Measurements from ENCODE around the gene IL1RAPL1.

The IL1RAPL1 gene

GRCh38 chrX:29136904-29137303 lies 549.7 kb downstream of the IL1RAPL1 start:
- DNase-seq = no peak

- no peak for DNase-seq
These were observed 550.8 kb downstream of the IL1RAPL1 start for GRCh38 chrX:29138003-29138402.

GRCh38 chrX:29143356-29143755 lies 556.1 kb downstream of the IL1RAPL1 start:
- no peak for DNase-seq

- no peak for DNase-seq
These were observed 556.5 kb downstream of the IL1RAPL1 start for GRCh38 chrX:29143756-29144155.

- no peak for DNase-seq
These were observed 558.1 kb downstream of the IL1RAPL1 start for GRCh38 chrX:29145316-29145715.

GRCh38 chrX:29148511-29148910 lies 561.3 kb downstream of the IL1RAPL1 start:
- no peak for DNase-seq

- no peak for DNase-seq
These were observed 568.0 kb downstream of the IL1RAPL1 start for GRCh38 chrX:29155286-29155685.

- DNase-seq = no peak
These were observed 585.6 kb downstream of the IL1RAPL1 start for GRCh38 chrX:29172880-29173279.

- no peak for DNase-seq
These were observed 600.0 kb downstream of the IL1RAPL1 start for GRCh38 chrX:29187264-29187663.

GRCh38 chrX:29196501-29196900 lies 609.3 kb downstream of the IL1RAPL1 start:
- DNase-seq = no peak

GRCh38 chrX:29215251-29215650 lies 628.0 kb downstream of the IL1RAPL1 start:
- no peak for DNase-seq

GRCh38 chrX:29225670-29226069 lies 638.4 kb downstream of the IL1RAPL1 start:
- DNase-seq = no peak

- DNase-seq = no peak
These were observed 642.6 kb downstream of the IL1RAPL1 start for GRCh38 chrX:29229802-29230201.

- DNase-seq = no peak
These were observed 644.6 kb downstream of the IL1RAPL1 start for GRCh38 chrX:29231800-29232199.

GRCh38 chrX:29233592-29234183 lies 646.4 kb downstream of the IL1RAPL1 start:
- DNase-seq = no peak

GRCh38 chrX:29237972-29238371 lies 650.7 kb downstream of the IL1RAPL1 start:
- no peak for DNase-seq

- no peak for DNase-seq
These were observed 654.6 kb downstream of the IL1RAPL1 start for GRCh38 chrX:29241809-29242208.

- DNase-seq = no peak
These were observed 655.6 kb downstream of the IL1RAPL1 start for GRCh38 chrX:29242856-29243255.

- DNase-seq = no peak
These were observed 656.7 kb downstream of the IL1RAPL1 start for GRCh38 chrX:29243942-29244341.

GRCh38 chrX:29254515-29254914 lies 667.3 kb downstream of the IL1RAPL1 start:
- no peak for DNase-seq

GRCh38 chrX:29257521-29257920 lies 670.3 kb downstream of the IL1RAPL1 start:
- no peak for DNase-seq

- DNase-seq = no peak
These were observed 682.1 kb downstream of the IL1RAPL1 start for GRCh38 chrX:29269390-29269789.

- DNase-seq = no peak
These were observed 687.3 kb downstream of the IL1RAPL1 start for GRCh38 chrX:29274517-29274916.

GRCh38 chrX:29275928-29276327 lies 688.7 kb downstream of the IL1RAPL1 start:
- no peak for DNase-seq

- DNase-seq = no peak
These were observed 694.0 kb downstream of the IL1RAPL1 start for GRCh38 chrX:29281078-29281742.
